ENCODE measurements around the gene CAMTA1.
"Not testable (repeated sequence)": the region's sequence is repeated elsewhere in the genome, so short reads cannot be mapped to it uniquely, and the experiment has no call there.

Gene CAMTA1

DNA sequence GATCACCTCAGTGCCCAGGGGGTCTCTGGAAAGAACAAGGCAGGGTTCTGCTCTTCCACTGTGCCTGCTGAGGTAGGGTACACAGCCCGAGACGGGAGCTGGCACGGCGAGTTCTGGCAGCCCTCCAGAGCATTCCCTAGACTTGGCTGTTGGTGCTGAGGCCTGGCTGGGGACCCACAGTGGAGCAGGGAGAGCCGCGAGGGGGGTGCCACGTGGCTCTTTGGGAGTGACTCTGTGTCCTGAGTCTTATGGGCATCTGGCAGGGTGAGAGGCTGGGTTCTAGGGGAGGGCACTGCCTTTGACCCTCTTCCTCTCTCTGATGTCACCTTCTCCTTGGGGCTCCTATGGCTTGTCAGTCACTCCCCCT, 336.4 kb downstream of the CAMTA1 start:
- Histone ChIP-seq H3K27ac (ENCODE audit: insufficient read depth, low read depth, low read length, poor library complexity, severe bottlenecking) (no peak overlapping the region), H3K27me3 (ENCODE audit: control insufficient read depth, insufficient read depth, low read length, poor library complexity, severe bottlenecking) (no peaks in the 10 kb centered on the region), H3K36me3 (ENCODE audit: control insufficient read depth, insufficient read depth, low read length) (no peaks in the 10 kb centered on the region), H3K9me3 (ENCODE audit: control insufficient read depth, low read length) (no peaks in the 10 kb centered on the region), H3K4me3 (ENCODE audit: insufficient read depth, low read depth, low read length) (no peak overlapping the region), H3K4me1 (ENCODE audit: control insufficient read depth, insufficient read depth, low read length) (peaks cover 6% of the 10 kb centered on the region)
- 93 to 95% methylated on average over 7 of the region's 7 CpGs for WGBS, 2 experiments

DNA sequence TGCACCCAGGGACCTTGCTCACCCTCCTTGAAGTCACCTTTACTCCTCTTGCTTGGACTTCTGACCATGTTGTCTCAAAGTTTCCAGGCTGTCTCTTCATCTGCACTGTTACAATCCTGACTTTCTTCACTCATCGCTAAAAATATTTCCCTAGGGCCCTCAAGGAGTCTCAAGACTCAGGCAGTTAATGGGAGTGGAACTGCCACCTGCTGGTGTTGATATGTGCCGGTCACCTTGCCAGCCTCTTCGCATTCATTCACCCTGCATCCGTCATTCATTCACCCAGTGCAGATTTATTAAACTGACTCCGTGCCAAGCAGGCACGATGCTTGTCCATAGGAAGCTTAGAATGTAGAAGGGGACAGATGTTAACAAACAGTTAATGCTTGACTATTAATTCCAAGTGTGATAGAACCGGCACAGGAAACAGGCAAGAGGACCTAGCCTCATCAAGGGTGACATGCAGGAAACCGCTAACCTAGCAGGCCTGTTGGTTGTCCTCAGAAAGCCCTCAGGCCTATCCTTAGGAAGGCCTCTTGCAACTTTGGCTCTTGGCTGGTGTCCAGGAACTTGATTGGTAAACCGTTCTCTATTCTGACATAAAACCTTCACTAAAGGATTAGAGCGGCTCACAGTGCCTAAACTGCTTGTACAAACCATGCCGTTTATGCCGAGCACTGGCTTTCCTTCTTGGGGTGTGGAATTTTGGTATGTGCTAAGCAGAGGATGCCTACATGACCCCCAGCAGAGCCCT, 342.2 kb downstream of the CAMTA1 start:
- Histone ChIP-seq H3K4me3 (ENCODE audit: insufficient read depth, low read depth, low read length) (no peak overlapping the region), H3K27ac (ENCODE audit: insufficient read depth, low read depth, low read length, poor library complexity, severe bottlenecking) (no peak overlapping the region), H3K4me1 (ENCODE audit: control insufficient read depth, insufficient read depth, low read length) (no peaks in the 10 kb centered on the region), H3K27me3 (ENCODE audit: control insufficient read depth, insufficient read depth, low read length, poor library complexity, severe bottlenecking) (no peaks in the 10 kb centered on the region), H3K36me3 (ENCODE audit: control insufficient read depth, insufficient read depth, low read length) (no peaks in the 10 kb centered on the region), H3K9me3 (ENCODE audit: control insufficient read depth, low read length) (no peaks in the 10 kb centered on the region)
- WGBS, 2 experiments, result 92 to 93% methylated on average over 12 of the region's 12 CpGs

DNA sequence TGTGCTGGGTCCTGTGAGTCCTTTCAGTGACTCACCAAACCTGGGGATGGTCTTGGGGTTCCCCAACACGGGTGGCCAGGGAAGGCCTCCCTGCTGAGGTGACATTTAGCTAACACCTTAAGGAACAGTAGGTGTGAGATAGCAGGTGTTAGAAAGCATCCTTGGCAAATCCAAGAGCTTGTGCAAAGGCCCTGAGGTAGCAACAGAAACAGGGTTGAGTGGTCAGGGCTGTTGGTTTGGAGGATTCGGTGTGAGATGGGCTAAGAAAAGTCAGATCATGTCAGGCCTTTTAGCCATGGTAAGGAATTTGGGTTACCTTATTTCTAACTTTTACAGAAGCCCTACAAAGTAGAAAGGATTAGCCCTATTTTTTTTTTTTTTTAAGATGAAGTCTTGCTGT, 343.0 kb downstream of the CAMTA1 start:
- Histone ChIP-seq H3K36me3 (ENCODE audit: control insufficient read depth, insufficient read depth, low read length) (no peaks in the 10 kb centered on the region), H3K9me3 (ENCODE audit: control insufficient read depth, low read length) (no peaks in the 10 kb centered on the region), H3K4me3 (ENCODE audit: insufficient read depth, low read depth, low read length) (no peak overlapping the region), H3K4me1 (ENCODE audit: control insufficient read depth, insufficient read depth, low read length) (no peaks in the 10 kb centered on the region), H3K27me3 (ENCODE audit: control insufficient read depth, insufficient read depth, low read length, poor library complexity, severe bottlenecking) (no peaks in the 10 kb centered on the region), H3K27ac (ENCODE audit: insufficient read depth, low read depth, low read length, poor library complexity, severe bottlenecking) (no peak overlapping the region)
- 93 to 94% methylated on average over 2 of the region's 2 CpGs for WGBS, 2 experiments

DNA sequence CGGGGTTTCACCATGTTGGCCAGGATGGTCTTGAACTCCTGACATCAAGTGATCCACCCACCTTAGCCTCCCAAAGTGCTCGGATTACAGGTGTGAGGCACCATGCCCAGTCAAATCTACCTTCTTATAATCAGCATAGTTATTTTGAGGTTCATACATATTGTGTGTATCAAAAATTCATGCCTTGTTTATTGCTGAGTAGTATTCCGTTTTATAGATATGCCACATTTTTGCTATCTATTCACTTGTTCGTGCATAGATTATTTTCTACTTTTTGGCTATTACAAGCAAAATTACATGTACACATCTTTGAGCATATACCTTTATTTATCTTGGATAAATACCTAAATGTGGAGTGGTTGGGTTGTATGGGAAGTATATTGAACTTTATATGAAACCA, 344.9 kb downstream of the CAMTA1 start:
- 88 to 92% methylated on average over 3 to 4 of the region's 4 CpGs for WGBS, 2 experiments
- no peaks in the 10 kb centered on the region for H3K36me3 ChIP-seq (ENCODE audit: control insufficient read depth, insufficient read depth, low read length)
- H3K9me3 ChIP-seq (ENCODE audit: control insufficient read depth, low read length), result no peaks in the 10 kb centered on the region
- H3K4me1 ChIP-seq (ENCODE audit: control insufficient read depth, insufficient read depth, low read length), result no peaks in the 10 kb centered on the region
- H3K4me3 ChIP-seq (ENCODE audit: insufficient read depth, low read depth, low read length), result no peak overlapping the region
- H3K27ac ChIP-seq (ENCODE audit: insufficient read depth, low read depth, low read length, poor library complexity, severe bottlenecking), result no peak overlapping the region
- no peaks in the 10 kb centered on the region for H3K27me3 ChIP-seq (ENCODE audit: control insufficient read depth, insufficient read depth, low read length, poor library complexity, severe bottlenecking)

DNA sequence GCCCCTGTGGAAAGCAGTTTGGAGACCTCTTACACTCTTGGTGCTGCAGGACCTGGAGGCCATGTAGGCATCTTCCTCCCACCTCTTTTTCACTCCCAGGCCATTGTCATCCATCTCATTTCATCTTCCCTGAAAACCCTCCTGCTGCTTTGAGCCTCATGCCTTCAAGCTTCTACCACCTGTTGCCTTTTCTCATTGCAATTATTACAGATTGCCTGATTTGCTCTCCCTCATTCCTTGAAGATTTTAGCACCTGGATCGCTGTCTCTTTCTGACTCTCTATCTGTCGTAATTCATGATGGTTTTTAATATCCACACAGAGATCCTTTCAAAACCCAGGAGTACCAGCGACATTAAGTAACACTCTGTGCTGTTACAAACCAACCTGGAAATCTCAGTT, 350.2 kb downstream of the CAMTA1 start:
- 89% methylated on average over 3 of the region's 3 CpGs for WGBS, 2 experiments
- Histone ChIP-seq H3K4me3 (ENCODE audit: insufficient read depth, low read depth, low read length) (no peak overlapping the region), H3K27ac (ENCODE audit: insufficient read depth, low read depth, low read length, poor library complexity, severe bottlenecking) (no peak overlapping the region), H3K9me3 (ENCODE audit: control insufficient read depth, low read length) (no peaks in the 10 kb centered on the region), H3K27me3 (ENCODE audit: control insufficient read depth, insufficient read depth, low read length, poor library complexity, severe bottlenecking) (no peaks in the 10 kb centered on the region), H3K4me1 (ENCODE audit: control insufficient read depth, insufficient read depth, low read length) (peaks cover 13% of the 10 kb centered on the region), H3K36me3 (ENCODE audit: control insufficient read depth, insufficient read depth, low read length) (no peaks in the 10 kb centered on the region)

DNA sequence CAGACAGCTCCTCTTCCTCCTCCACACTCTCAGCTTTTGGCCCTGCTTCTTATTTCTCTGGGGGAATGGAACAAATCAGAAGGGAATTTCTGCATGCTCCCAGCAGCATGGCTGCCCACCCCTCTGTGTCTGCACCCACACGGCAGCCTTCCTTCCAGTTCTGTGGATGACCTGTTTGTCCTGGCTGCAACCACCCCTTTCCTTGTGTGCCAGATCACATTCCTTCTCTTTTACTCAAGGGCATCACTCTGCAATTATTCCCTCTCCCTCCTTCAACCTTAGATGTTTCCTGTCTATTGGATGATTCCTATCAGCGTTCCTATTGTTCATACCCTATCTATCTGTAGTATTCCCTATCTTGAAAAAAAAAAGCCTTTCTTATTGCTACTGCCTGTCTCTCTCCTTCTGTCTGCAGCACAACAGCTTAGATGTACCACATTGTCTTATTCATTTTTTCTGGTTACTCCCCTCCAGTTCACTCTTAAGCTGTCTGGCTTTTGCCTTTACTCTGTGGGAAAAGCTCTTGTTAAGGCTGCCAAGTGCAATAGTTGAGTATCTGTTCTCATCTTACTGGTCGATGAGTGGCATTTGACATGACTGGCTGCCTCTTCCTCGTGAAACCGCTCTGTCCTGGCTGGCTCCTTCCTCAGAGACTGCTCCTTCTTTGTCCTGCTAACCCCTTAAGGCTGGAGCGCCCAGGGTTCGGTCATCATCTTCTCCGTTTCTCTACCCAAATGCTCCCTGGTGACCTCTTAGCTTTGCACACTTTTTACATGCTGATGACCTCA, 351.1 kb downstream of the CAMTA1 start:
- peaks cover 15% of the 10 kb centered on the region for H3K4me1 ChIP-seq (ENCODE audit: control insufficient read depth, insufficient read depth, low read length)
- no peak overlapping the region for H3K27ac ChIP-seq (ENCODE audit: insufficient read depth, low read depth, low read length, poor library complexity, severe bottlenecking)
- no peaks in the 10 kb centered on the region for H3K36me3 ChIP-seq (ENCODE audit: control insufficient read depth, insufficient read depth, low read length)
- WGBS, 2 experiments, result 89 to 90% methylated on average over 8 of the region's 8 CpGs
- no peaks in the 10 kb centered on the region for H3K27me3 ChIP-seq (ENCODE audit: control insufficient read depth, insufficient read depth, low read length, poor library complexity, severe bottlenecking)
- H3K9me3 ChIP-seq (ENCODE audit: control insufficient read depth, low read length), result no peaks in the 10 kb centered on the region
- H3K4me3 ChIP-seq (ENCODE audit: insufficient read depth, low read depth, low read length), result no peak overlapping the region

DNA sequence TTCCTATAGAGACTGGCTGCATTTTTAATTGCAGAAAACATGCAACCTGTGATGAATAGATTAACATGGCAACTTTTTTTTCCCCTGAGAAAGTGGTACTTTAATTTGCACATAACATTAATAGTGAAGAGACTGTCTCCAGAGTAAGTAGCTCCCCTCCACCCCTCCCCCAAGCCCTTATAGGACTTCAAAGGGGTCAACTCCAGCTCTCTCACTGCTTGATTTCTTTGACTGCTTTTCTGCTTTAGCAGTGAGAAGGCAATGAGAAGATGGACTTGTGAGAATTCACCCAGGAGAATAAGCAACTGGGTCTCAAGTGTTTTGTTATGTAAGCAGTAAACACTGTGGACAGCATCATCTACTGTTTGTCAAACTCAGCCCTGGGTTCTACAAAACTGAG, 355.0 kb downstream of the CAMTA1 start:
- H3K27me3 ChIP-seq (ENCODE audit: control insufficient read depth, insufficient read depth, low read length, poor library complexity, severe bottlenecking), result no peaks in the 10 kb centered on the region
- no peaks in the 10 kb centered on the region for H3K36me3 ChIP-seq (ENCODE audit: control insufficient read depth, insufficient read depth, low read length)
- peaks cover 15% of the 10 kb centered on the region for H3K4me1 ChIP-seq (ENCODE audit: control insufficient read depth, insufficient read depth, low read length)
- no peaks in the 10 kb centered on the region for H3K9me3 ChIP-seq (ENCODE audit: control insufficient read depth, low read length)
- no peak overlapping the region for H3K27ac ChIP-seq (ENCODE audit: insufficient read depth, low read depth, low read length, poor library complexity, severe bottlenecking)
- H3K4me3 ChIP-seq (ENCODE audit: insufficient read depth, low read depth, low read length), result no peak overlapping the region

DNA sequence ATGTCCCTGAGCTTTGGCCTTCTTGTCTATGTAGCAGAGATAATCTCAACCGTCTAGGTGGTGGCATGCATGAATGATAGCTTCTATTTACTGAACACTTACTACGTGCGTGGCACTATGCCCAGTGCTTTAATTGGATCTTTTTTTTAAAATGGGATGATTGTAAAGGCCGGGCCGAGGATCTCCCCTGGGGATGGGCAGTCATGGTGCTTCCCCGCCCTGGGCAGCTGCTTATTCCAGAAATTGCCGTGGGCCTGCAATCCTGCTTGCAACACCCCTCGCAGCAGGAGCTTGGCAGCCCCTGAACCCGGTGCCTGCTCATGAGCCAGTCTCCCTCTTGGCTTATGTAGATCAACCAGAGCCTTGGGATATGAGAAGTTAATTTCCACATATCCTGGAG, 360.7 kb downstream of the CAMTA1 start:
- 93 to 96% methylated on average over 9 of the region's 9 CpGs for WGBS, 2 experiments
- H3K9me3 ChIP-seq (ENCODE audit: control insufficient read depth, low read length), result no peaks in the 10 kb centered on the region
- no peaks in the 10 kb centered on the region for H3K36me3 ChIP-seq (ENCODE audit: control insufficient read depth, insufficient read depth, low read length)
- H3K4me1 ChIP-seq (ENCODE audit: control insufficient read depth, insufficient read depth, low read length), result peaks cover 7% of the 10 kb centered on the region
- no peaks in the 10 kb centered on the region for H3K27me3 ChIP-seq (ENCODE audit: control insufficient read depth, insufficient read depth, low read length, poor library complexity, severe bottlenecking)
- no peak overlapping the region for H3K27ac ChIP-seq (ENCODE audit: insufficient read depth, low read depth, low read length, poor library complexity, severe bottlenecking)
- H3K4me3 ChIP-seq (ENCODE audit: insufficient read depth, low read depth, low read length), result no peak overlapping the region

DNA sequence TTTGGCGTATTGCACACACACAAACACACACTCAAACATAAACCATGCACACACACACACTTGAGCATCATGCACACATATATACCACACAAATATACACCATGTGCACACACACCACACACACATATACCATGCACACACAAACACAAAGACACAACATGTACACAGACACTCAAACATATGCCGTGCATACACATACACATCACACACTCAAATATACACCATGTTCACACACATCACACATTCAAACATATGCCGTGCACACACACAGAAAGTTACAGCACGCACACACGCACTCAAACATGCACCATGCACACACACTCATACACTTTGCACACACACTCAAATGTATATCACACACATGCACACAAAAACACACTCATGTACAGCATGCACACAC, 361.5 kb downstream of the CAMTA1 start:
- 91 to 94% methylated on average over 4 to 5 of the region's 5 CpGs for WGBS, 2 experiments
- H3K9me3 ChIP-seq (ENCODE audit: control insufficient read depth, low read length), result no peaks in the 10 kb centered on the region
- no peaks in the 10 kb centered on the region for H3K36me3 ChIP-seq (ENCODE audit: control insufficient read depth, insufficient read depth, low read length)
- no peak overlapping the region for H3K27ac ChIP-seq (ENCODE audit: insufficient read depth, low read depth, low read length, poor library complexity, severe bottlenecking)
- H3K4me3 ChIP-seq (ENCODE audit: insufficient read depth, low read depth, low read length), result no peak overlapping the region
- H3K27me3 ChIP-seq (ENCODE audit: control insufficient read depth, insufficient read depth, low read length, poor library complexity, severe bottlenecking), result no peaks in the 10 kb centered on the region
- peaks cover 7% of the 10 kb centered on the region for H3K4me1 ChIP-seq (ENCODE audit: control insufficient read depth, insufficient read depth, low read length)

DNA sequence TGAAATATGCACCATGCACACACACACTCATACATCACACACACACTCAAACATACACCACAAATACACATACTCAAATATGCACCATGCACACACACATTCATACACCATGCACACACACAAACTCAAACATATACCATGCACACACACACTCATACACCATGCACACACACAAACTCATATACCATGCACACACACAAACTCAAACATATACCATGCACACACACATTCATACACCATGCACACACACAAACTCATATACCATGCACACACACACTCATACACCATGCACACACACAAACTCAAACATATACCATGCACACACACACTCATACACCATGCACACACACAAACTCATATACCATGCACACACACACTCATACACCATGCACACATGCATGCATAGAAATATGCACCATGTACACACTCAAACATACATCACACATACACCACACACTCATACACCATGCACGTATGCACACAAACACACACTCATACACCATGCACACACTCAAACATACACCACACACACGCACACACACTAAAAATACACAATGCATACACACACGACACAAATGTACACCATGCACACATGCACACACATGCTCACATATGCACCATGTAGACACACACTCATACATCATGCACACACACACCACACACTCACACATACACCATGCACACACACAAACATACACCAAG, 362.5 kb downstream of the CAMTA1 start:
- not testable (repeated sequence) for H3K27me3 ChIP-seq (ENCODE audit: control insufficient read depth, insufficient read depth, low read length, poor library complexity, severe bottlenecking); H3K4me1 ChIP-seq (ENCODE audit: control insufficient read depth, insufficient read depth, low read length); H3K9me3 ChIP-seq (ENCODE audit: control insufficient read depth, low read length); H3K27ac ChIP-seq (ENCODE audit: insufficient read depth, low read depth, low read length, poor library complexity, severe bottlenecking); H3K36me3 ChIP-seq (ENCODE audit: control insufficient read depth, insufficient read depth, low read length); H3K4me3 ChIP-seq (ENCODE audit: insufficient read depth, low read depth, low read length)
- WGBS, 2 experiments, result 89 to 90% methylated on average over 3 of the region's 3 CpGs
